Thyroid gland (tissue), 4 donors: Measurements from ENCODE around the gene GARIN5A.

ENCODE experiments used
- POLR2A ChIP-seq, 2 donors: fragments of 450-650 bp; IDR thresholded peaks; one replicate each; pipeline ENCODE4 v1.6.1; 2017; ENCODE audit warnings: antibody characterized with exemption in 2 of 2, mild to moderate bottlenecking in 2 of 2, moderate library complexity in 1 of 2
- TF ChIP-seq, protein P1 (sequence below), 6 experiments: fragments of 200-600 bp in 3 of 6; fragments of 450-650 bp in 3 of 6; sonication (generic) in 3 of 6; IDR thresholded peaks; one replicate each; pipeline ENCODE4 v1.5.1; 2016 to 2019; ENCODE audit warnings: antibody characterized with exemption in 6 of 6, mild to moderate bottlenecking in 2 of 6, inconsistent platforms in 1 of 6, moderate library complexity in 1 of 6

DNA sequence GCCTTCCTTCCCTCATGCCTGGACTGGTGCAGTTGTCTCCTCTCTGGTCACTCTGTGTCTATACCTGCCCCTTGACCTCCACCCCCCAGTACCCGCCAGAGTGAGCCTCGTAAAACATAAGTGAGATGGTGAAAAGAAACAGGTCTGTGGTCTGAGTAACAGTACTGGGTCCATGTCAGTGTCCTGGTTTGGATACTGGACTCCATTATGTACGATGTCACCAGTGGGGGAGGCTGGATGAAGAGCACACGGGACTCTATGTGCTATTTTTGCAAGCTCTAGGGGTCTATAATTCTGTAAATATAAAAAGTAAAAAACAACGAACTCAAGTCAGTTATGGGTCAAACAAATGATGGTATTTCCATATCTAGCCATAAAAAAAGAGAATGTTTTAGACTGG is 29.6 kb downstream of the GARIN5A start:
- TF ChIP-seq, protein P1, sequence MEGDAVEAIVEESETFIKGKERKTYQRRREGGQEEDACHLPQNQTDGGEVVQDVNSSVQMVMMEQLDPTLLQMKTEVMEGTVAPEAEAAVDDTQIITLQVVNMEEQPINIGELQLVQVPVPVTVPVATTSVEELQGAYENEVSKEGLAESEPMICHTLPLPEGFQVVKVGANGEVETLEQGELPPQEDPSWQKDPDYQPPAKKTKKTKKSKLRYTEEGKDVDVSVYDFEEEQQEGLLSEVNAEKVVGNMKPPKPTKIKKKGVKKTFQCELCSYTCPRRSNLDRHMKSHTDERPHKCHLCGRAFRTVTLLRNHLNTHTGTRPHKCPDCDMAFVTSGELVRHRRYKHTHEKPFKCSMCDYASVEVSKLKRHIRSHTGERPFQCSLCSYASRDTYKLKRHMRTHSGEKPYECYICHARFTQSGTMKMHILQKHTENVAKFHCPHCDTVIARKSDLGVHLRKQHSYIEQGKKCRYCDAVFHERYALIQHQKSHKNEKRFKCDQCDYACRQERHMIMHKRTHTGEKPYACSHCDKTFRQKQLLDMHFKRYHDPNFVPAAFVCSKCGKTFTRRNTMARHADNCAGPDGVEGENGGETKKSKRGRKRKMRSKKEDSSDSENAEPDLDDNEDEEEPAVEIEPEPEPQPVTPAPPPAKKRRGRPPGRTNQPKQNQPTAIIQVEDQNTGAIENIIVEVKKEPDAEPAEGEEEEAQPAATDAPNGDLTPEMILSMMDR (IDR thresholded peaks at IDR 0.05), result no peak
- TF ChIP-seq POLR2A (IDR thresholded peaks at IDR 0.05), result no peak
